Measurements from ENCODE around the gene PLPP4. TPM values are rescaled to one million over a fixed set of nuclear protein-coding genes. Genes with fewer than 3 reads are reported as not detected.

The PLPP4 gene
- total RNA-seq, 4 donors from 2014 or later: 0.41 to 0.79 TPM; not detected in 2

DNA sequence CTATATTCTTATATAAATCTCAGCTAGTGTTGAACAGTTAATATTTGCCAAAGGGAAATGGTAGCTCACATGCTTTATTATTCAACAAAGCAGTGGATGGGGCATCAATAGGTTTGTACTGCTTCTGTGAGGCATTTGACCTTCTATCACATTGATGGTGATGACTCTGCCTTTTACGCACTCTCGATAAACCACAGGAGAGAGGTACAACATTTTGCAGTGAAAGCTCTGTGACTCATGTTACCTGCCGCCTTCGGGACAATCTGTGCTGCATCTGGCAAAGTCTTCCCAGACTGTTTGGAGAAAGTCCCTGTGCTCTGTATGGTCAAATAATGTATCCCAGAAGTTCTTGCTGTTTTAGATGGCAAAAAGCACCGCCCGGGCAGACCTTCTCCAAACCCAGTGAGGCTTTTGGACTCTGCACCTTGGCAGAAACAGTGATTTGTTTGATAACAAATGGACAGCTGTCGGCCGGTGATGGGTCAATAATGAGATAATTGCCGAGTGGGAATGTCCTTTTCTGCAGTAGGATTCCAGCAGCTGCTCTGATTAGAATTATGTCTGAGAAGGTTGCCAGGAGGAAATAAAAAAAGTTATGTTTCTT is 61.0 kb downstream of the PLPP4 start:
- no peaks in the 10 kb centered on the region for H3K36me3 ChIP-seq
- no peak overlapping the region for H3K27ac ChIP-seq
- DNase-seq: no peak
- no peaks in the 10 kb centered on the region for H3K4me1 ChIP-seq
- 67 to 75% methylated on average over 1 to 9 of the region's 9 CpGs for WGBS, 2 donors (ENCODE audit: low coverage in 1 of 2)
- no peak overlapping the region for H3K4me3 ChIP-seq
- no peaks in the 10 kb centered on the region for H3K27me3 ChIP-seq
- no peaks in the 10 kb centered on the region for H3K9me3 ChIP-seq
- intact Hi-C loops (cut with DNase I; ENCODE audit: low total_unique reads) (no loop called here), in situ Hi-C loops (cut with MboI; ENCODE audit: low pct_ligation_motif_present in 1 of 4, low pct_unique_long_range_greater_than_20kb in 1 of 4, low sequenced_read_pairs in 3 of 4) (no loop called here)
- no peak for TF ChIP-seq POLR2AphosphoS5 (IDR thresholded peaks at IDR 0.05)
- TF ChIP-seq EP300 (IDR thresholded peaks at IDR 0.05; ENCODE audit: low read depth): no peak
- no peak for TF ChIP-seq POLR2A (IDR thresholded peaks at IDR 0.05)
- TF ChIP-seq CTCF (IDR thresholded peaks at IDR 0.05): no peak

DNA sequence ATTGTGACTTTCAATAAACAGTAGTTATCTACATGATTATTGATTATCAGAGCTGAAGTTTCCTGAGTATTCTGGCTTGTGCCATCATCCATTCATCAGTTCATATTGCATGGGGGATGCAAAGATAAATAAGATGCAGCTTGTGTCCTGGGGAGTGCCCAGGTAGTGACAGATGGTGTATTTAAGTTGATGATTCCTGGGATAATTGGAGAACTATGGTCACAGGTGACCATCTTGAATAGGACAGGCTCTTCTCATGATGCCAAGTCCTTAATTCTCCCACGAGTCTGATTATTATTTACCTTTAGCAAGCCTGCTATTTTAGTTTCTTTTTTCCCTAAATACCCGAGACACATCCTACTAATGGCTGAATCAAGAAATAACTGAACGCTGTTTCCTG is 64.9 kb downstream of the PLPP4 start:
- H3K36me3 ChIP-seq: no peaks in the 10 kb centered on the region

DNA sequence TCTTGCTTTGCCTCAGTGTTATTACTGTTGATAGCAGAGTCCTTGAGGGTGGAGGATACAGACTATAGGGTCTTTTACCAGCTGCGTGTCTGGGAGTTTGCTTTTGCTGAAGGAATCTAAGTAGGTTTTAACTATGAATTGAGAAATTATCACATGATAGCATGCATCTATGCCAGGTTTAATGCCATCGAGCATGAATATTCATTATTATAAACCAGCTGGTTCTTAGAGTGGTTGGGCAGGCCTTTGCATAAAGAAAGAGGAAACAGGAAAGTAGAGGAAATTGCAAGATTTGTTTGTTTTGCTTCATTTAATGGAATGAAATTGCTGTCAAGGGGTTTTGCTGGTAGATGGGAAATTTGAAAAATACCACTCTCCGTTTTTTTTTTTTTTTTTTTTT is 70.7 kb downstream of the PLPP4 start:
- WGBS, 2 donors (ENCODE audit: low coverage in 1 of 2): 68 to 79% methylated on average over 2 to 3 of the region's 3 CpGs
- in situ Hi-C loops (cut with MboI; ENCODE audit: low pct_ligation_motif_present in 1 of 4, low pct_unique_long_range_greater_than_20kb in 1 of 4, low sequenced_read_pairs in 3 of 4): no loop called here
- no peaks in the 10 kb centered on the region for H3K36me3 ChIP-seq
- intact Hi-C loops (cut with DNase I; ENCODE audit: low total_unique reads): no loop called here
- DNase-seq: no peak
- TF ChIP-seq EP300 (IDR thresholded peaks at IDR 0.05; ENCODE audit: low read depth) (no peak), POLR2AphosphoS5 (IDR thresholded peaks at IDR 0.05) (no peak), POLR2A (IDR thresholded peaks at IDR 0.05) (no peak)
- H3K27me3 ChIP-seq: no peaks in the 10 kb centered on the region
- H3K4me3 ChIP-seq: no peak overlapping the region
- no peaks in the 10 kb centered on the region for H3K4me1 ChIP-seq
- no peak overlapping the region for H3K27ac ChIP-seq
- H3K9me3 ChIP-seq: no peaks in the 10 kb centered on the region

More for the DNA sequence above, 64.9 kb downstream of the PLPP4 start:
- TF ChIP-seq POLR2AphosphoS5 (IDR thresholded peaks at IDR 0.05) (no peak), CTCF (IDR thresholded peaks at IDR 0.05) (no peak), EP300 (IDR thresholded peaks at IDR 0.05; ENCODE audit: low read depth) (no peak), POLR2A (IDR thresholded peaks at IDR 0.05) (no peak)
- DNase-seq: no peak
- WGBS, 2 donors (ENCODE audit: low coverage in 1 of 2): 20 to 63% methylated on average over 1 to 3 of the region's 3 CpGs
- no peak overlapping the region for H3K27ac ChIP-seq
- intact Hi-C loops (cut with DNase I; ENCODE audit: low total_unique reads) (no loop called here), in situ Hi-C loops (cut with MboI; ENCODE audit: low pct_ligation_motif_present in 1 of 4, low pct_unique_long_range_greater_than_20kb in 1 of 4, low sequenced_read_pairs in 3 of 4) (no loop called here)
- H3K4me3 ChIP-seq: no peak overlapping the region
- H3K27me3 ChIP-seq: no peaks in the 10 kb centered on the region
- H3K4me1 ChIP-seq: no peaks in the 10 kb centered on the region
- H3K9me3 ChIP-seq: no peaks in the 10 kb centered on the region

- no peaks in the 10 kb centered on the region for H3K9me3 ChIP-seq
- H3K27ac ChIP-seq: no peak overlapping the region
- no peaks in the 10 kb centered on the region for H3K36me3 ChIP-seq
- no peak for TF ChIP-seq CTCF (IDR thresholded peaks at IDR 0.05)
- TF ChIP-seq POLR2A (IDR thresholded peaks at IDR 0.05): no peak
- no peak for TF ChIP-seq POLR2AphosphoS5 (IDR thresholded peaks at IDR 0.05)
- TF ChIP-seq EP300 (IDR thresholded peaks at IDR 0.05; ENCODE audit: low read depth): no peak
- H3K4me1 ChIP-seq: no peaks in the 10 kb centered on the region
- intact Hi-C loops (cut with DNase I; ENCODE audit: low total_unique reads) (no loop called here), in situ Hi-C loops (cut with MboI; ENCODE audit: low pct_ligation_motif_present in 1 of 4, low pct_unique_long_range_greater_than_20kb in 1 of 4, low sequenced_read_pairs in 3 of 4) (no loop called here)
- H3K27me3 ChIP-seq: no peaks in the 10 kb centered on the region
- no peak overlapping the region for H3K4me3 ChIP-seq
- DNase-seq: no peak
- 79 to 100% methylated on average over 1 of the region's 1 CpG for WGBS, 2 donors (ENCODE audit: low coverage in 1 of 2)
Measured at GRCh38 chr10:120530699-120531098, 73.7 kb downstream of the PLPP4 start.

DNA sequence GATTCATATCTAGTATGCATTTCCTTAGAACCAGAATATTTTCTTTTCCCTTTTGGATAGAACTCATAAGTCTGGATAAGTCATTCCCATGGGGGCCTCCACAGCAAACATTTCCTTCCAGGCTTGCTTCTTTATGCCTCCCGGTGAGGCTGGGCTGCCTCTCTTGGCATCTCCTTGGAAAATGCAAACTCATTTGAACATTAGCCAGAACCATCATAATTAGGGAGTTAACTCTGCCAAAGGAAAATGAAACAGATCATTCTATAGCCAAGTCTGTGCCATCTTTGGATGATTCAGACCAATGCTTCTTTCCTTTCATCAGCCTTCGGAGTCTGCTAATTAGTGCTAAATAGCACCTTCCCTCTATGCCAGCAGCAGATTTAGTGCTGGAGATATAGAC is 81.1 kb downstream of the PLPP4 start:
- in situ Hi-C loops (cut with MboI; ENCODE audit: low pct_ligation_motif_present in 1 of 4, low pct_unique_long_range_greater_than_20kb in 1 of 4, low sequenced_read_pairs in 3 of 4) (no loop called here), intact Hi-C loops (cut with DNase I; ENCODE audit: low total_unique reads) (no loop called here)
- no peaks in the 10 kb centered on the region for H3K36me3 ChIP-seq
- H3K27ac ChIP-seq: no peak overlapping the region
- no peaks in the 10 kb centered on the region for H3K27me3 ChIP-seq
- no peak for TF ChIP-seq EP300 (IDR thresholded peaks at IDR 0.05; ENCODE audit: low read depth)
- no peak for TF ChIP-seq CTCF (IDR thresholded peaks at IDR 0.05)
- no peak for TF ChIP-seq POLR2AphosphoS5 (IDR thresholded peaks at IDR 0.05)
- no peak for TF ChIP-seq POLR2A (IDR thresholded peaks at IDR 0.05)
- no peak overlapping the region for H3K4me3 ChIP-seq
- no peak for DNase-seq
- no peaks in the 10 kb centered on the region for H3K4me1 ChIP-seq
- no peaks in the 10 kb centered on the region for H3K9me3 ChIP-seq
- WGBS, 2 donors (ENCODE audit: low coverage in 1 of 2): 85 to 88% methylated on average over 1 to 2 of the region's 2 CpGs

All from transverse colon (tissue), 4 donors.